ENCODE results near the gene FCRLA. TPM values are rescaled to one million over a fixed set of nuclear protein-coding genes. Genes with fewer than 3 reads are reported as not detected.

FCRLA gene
- polyA plus RNA-seq, 1 donor (not counting 4 experiments of a cell fraction or from before 2014, with no cell fraction given), result 2.0 TPM

GRCh38 chr1:161678500-161678899 is 28.5 kb upstream of the FCRLA start:
- H3K4me3 ChIP-seq (ENCODE audit: control insufficient read depth in 2 of 3, extremely low read depth in 1 of 3, insufficient read depth in 2 of 3, low read depth in 1 of 3, low read length in 3 of 3), result no peak overlapping the region
- dilution Hi-C loops (cut with MboI; ENCODE audit: extremely low pct_ligation_motif_present, low sequenced_read_pairs), result no loop called here
- FAIRE-seq, result no peak
- H4K20me1 ChIP-seq (ENCODE audit: control insufficient read depth, extremely low read depth, insufficient read depth, low read length), result no peaks in the 10 kb centered on the region
- DNase-seq (ENCODE audit: low read depth, low spot score), result no peak
- no peaks in the 10 kb centered on the region for H3K27me3 ChIP-seq (ENCODE audit: control insufficient read depth, extremely low read depth, insufficient read depth, low read length)
- no peaks in the 10 kb centered on the region for H3K9me3 ChIP-seq (ENCODE audit: control insufficient read depth, low read depth, low read length)
- no peaks in the 10 kb centered on the region for H3K9me1 ChIP-seq (ENCODE audit: control insufficient read depth, extremely low read depth, insufficient read depth, low read length)
- H3K9ac ChIP-seq (ENCODE audit: control insufficient read depth, extremely low read depth, insufficient read depth, low read length), result no peak overlapping the region
- H2AFZ ChIP-seq (ENCODE audit: control insufficient read depth, low read length), result no peak overlapping the region
- H3K27ac ChIP-seq (ENCODE audit: control insufficient read depth, insufficient read depth, low read length), result no peak overlapping the region
- no peak overlapping the region for H3K4me2 ChIP-seq (ENCODE audit: control insufficient read depth, extremely low read depth, insufficient read depth, low read depth, low read length)
- TF ChIP-seq CTCF (optimal IDR thresholded peaks at IDR 0.05 in 1 of 3, IDR thresholded peaks at IDR 0.05 in 1 of 3, conservative IDR thresholded peaks at IDR 0.05 in 1 of 3; ENCODE audit: extremely low read depth in 1 of 3, insufficient read depth in 2 of 3, low read length in 3 of 3) (no peak), EZH2 (IDR thresholded peaks at IDR 0.05; ENCODE audit: low read length) (no peak)
- H3K4me1 ChIP-seq (ENCODE audit: control insufficient read depth, extremely low read depth, insufficient read depth, low read length), result no peaks in the 10 kb centered on the region
- no peaks in the 10 kb centered on the region for H3K36me3 ChIP-seq (ENCODE audit: control insufficient read depth in 2 of 2, extremely low read depth in 1 of 2, insufficient read depth in 2 of 2, low read length in 2 of 2)
- H3K79me2 ChIP-seq (ENCODE audit: control insufficient read depth, insufficient read depth, low read length), result no peaks in the 10 kb centered on the region

GRCh38 chr1:161681879-161682278 is 25.1 kb upstream of the FCRLA start:
- Histone ChIP-seq H2AFZ (ENCODE audit: control insufficient read depth, low read length) (no peak overlapping the region), H3K4me2 (ENCODE audit: control insufficient read depth, extremely low read depth, insufficient read depth, low read depth, low read length) (no peak overlapping the region), H3K4me3 (ENCODE audit: control insufficient read depth in 2 of 3, extremely low read depth in 1 of 3, insufficient read depth in 2 of 3, low read depth in 1 of 3, low read length in 3 of 3) (no peak overlapping the region), H3K4me1 (ENCODE audit: control insufficient read depth, extremely low read depth, insufficient read depth, low read length) (no peaks in the 10 kb centered on the region), H3K79me2 (ENCODE audit: control insufficient read depth, insufficient read depth, low read length) (no peaks in the 10 kb centered on the region), H3K9ac (ENCODE audit: control insufficient read depth, extremely low read depth, insufficient read depth, low read length) (no peak overlapping the region), H3K9me3 (ENCODE audit: control insufficient read depth, low read depth, low read length) (no peaks in the 10 kb centered on the region), H4K20me1 (ENCODE audit: control insufficient read depth, extremely low read depth, insufficient read depth, low read length) (no peaks in the 10 kb centered on the region), H3K36me3 (ENCODE audit: control insufficient read depth in 2 of 2, extremely low read depth in 1 of 2, insufficient read depth in 2 of 2, low read length in 2 of 2) (no peaks in the 10 kb centered on the region), H3K27me3 (ENCODE audit: control insufficient read depth, extremely low read depth, insufficient read depth, low read length) (no peaks in the 10 kb centered on the region), H3K27ac (ENCODE audit: control insufficient read depth, insufficient read depth, low read length) (no peak overlapping the region), H3K9me1 (ENCODE audit: control insufficient read depth, extremely low read depth, insufficient read depth, low read length) (no peaks in the 10 kb centered on the region)
- DNase-seq (ENCODE audit: low read depth, low spot score) (no peak), FAIRE-seq (no peak)
- dilution Hi-C loops (cut with MboI; ENCODE audit: extremely low pct_ligation_motif_present, low sequenced_read_pairs), result no loop called here
- TF ChIP-seq CTCF (optimal IDR thresholded peaks at IDR 0.05 in 1 of 3, IDR thresholded peaks at IDR 0.05 in 1 of 3, conservative IDR thresholded peaks at IDR 0.05 in 1 of 3; ENCODE audit: extremely low read depth in 1 of 3, insufficient read depth in 2 of 3, low read length in 3 of 3) (no peak), EZH2 (IDR thresholded peaks at IDR 0.05; ENCODE audit: low read length) (no peak)
